Measurements from ENCODE around the gene BPGM. TPM values are rescaled to one million over a fixed set of nuclear protein-coding genes. Genes with fewer than 3 reads are reported as not detected.

The BPGM gene
- 10 to 100 TPM; 11.9 to 23.9 (median 15.7) TPM for total RNA-seq

- peak; percentile 96 to 97 for DNase-seq
- Histone ChIP-seq H3K4me1 (peaks cover 7 to 11% of the 10 kb centered on the region in 2 donors), H3K4me3 (replicated peaks in 1 of 3) (peak within 1 kb of the TSS in 2 of 3 donors; percentile 51 to 76), H3K36me3 (no peaks in the 10 kb centered on the region), H3K9me3 (no peaks in the 10 kb centered on the region), H3K27ac (peak within 1 kb of the TSS; percentile 51 to 74 (median 63)), H3K27me3 (no peaks in the 10 kb centered on the region)
- 0 to 1% methylated on average over 32 to 33 of the region's 36 CpGs for WGBS, 2 donors
- intact Hi-C loops (cut with DNase I), result no loop called here
- peak; percentile 70 to 99 for TF ChIP-seq POLR2A (IDR thresholded peaks at IDR 0.05)
- TF ChIP-seq CTCF (IDR thresholded peaks at IDR 0.05), result peak in 2 of 6 experiments; percentile 17 to 43
Measured at GRCh38 chr7:134646425-134647305, at the start of gene BPGM. TSS of gene BPGM (plus strand) at chr7:134646853. CDS start at chr7:134661508, 14,655 bp downstream.

- no peaks in the 10 kb centered on the region for H3K9me3 ChIP-seq
- H3K36me3 ChIP-seq, result no peaks in the 10 kb centered on the region
- 78 to 80% methylated on average over 6 of the region's 6 CpGs for WGBS, 2 donors
- H3K27ac ChIP-seq, result no peak overlapping the region
- no peak for TF ChIP-seq CTCF (IDR thresholded peaks at IDR 0.05)
- no peak for TF ChIP-seq POLR2A (IDR thresholded peaks at IDR 0.05)
- no peaks in the 10 kb centered on the region for H3K27me3 ChIP-seq
- no peak overlapping the region for H3K4me3 ChIP-seq (replicated peaks in 1 of 3)
- no peak for DNase-seq
- H3K4me1 ChIP-seq, result peaks cover 9 to 15% of the 10 kb centered on the region in 2 donors
- intact Hi-C loops (cut with DNase I), result no loop called here
Measured at GRCh38 chr7:134599371-134599770, 47.3 kb upstream of the BPGM start.

GRCh38 chr7:134601459-134601858 is 45.2 kb upstream of the BPGM start:
- H3K4me1 ChIP-seq, result peaks cover 3 to 14% of the 10 kb centered on the region in 2 donors
- no peaks in the 10 kb centered on the region for H3K9me3 ChIP-seq
- H3K27ac ChIP-seq, result peak overlapping the region in 1 of 3 donors; percentile 55
- WGBS, 2 donors, result 43 to 66% methylated on average over 4 of the region's 4 CpGs
- DNase-seq, result peak in 1 of 2 donors; percentile 22
- TF ChIP-seq CTCF (IDR thresholded peaks at IDR 0.05) (no peak), POLR2A (IDR thresholded peaks at IDR 0.05) (no peak)
- no peaks in the 10 kb centered on the region for H3K27me3 ChIP-seq
- intact Hi-C loops (cut with DNase I), result no loop called here
- H3K36me3 ChIP-seq, result no peaks in the 10 kb centered on the region
- no peak overlapping the region for H3K4me3 ChIP-seq (replicated peaks in 1 of 3)

- Histone ChIP-seq H3K27me3 (no peaks in the 10 kb centered on the region), H3K4me1 (peaks cover 3 to 14% of the 10 kb centered on the region in 2 donors), H3K4me3 (replicated peaks in 1 of 3) (no peak overlapping the region), H3K9me3 (no peaks in the 10 kb centered on the region), H3K36me3 (no peaks in the 10 kb centered on the region), H3K27ac (peak overlapping the region; percentile 15 to 62 (median 55))
- intact Hi-C loops (cut with DNase I), result no loop called here
- WGBS, 2 donors, result 55 to 59% methylated on average over 11 of the region's 11 CpGs
- no peak for TF ChIP-seq POLR2A (IDR thresholded peaks at IDR 0.05)
- no peak for TF ChIP-seq CTCF (IDR thresholded peaks at IDR 0.05)
- DNase-seq, result peak; percentile 11 to 23
Measured at GRCh38 chr7:134602881-134603451, 43.7 kb upstream of the BPGM start.

Data from thyroid gland (tissue), 4 donors.